Astrocyte (in vitro differentiated cells and primary cell): Measurements from ENCODE around the gene PKP3.

ENCODE experiments used
- CTCF ChIP-seq: IDR thresholded peaks from 2 replicates; pipeline ENCODE4 v1.5.1; 2011; ENCODE audit warnings: low read depth, mild to moderate bottlenecking, inconsistent platforms, low read length, moderate library complexity; ENCODE audit not compliant: insufficient read depth
- EZH2 ChIP-seq: IDR thresholded peaks from 2 replicates; pipeline ENCODE4 v1.6.1; 2012; ENCODE audit warnings: mild to moderate bottlenecking, low read length, inconsistent platforms; ENCODE audit not compliant: insufficient read depth

- TF ChIP-seq CTCF, result no peak
- no peak for TF ChIP-seq EZH2
Observed at GRCh38 chr11:452203-452744, 58.3 kb downstream of the PKP3 start.
